Measurements from ENCODE around the gene MAP3K10.
"Not testable (repeated sequence)": the region's sequence is repeated elsewhere in the genome, so short reads cannot be mapped to it uniquely, and the experiment has no call there.

Gene MAP3K10

GRCh38 chr19:40217027-40217810 lies 26.0 kb downstream of the MAP3K10 start:
- no peak overlapping the region for H3K4me3 ChIP-seq (ENCODE audit: low read length)
- no peak for TF ChIP-seq ZNF274 (IDR thresholded peaks at IDR 0.05; ENCODE audit: low read depth, low read length)

GRCh38 chr19:40217934-40218890 lies 27.0 kb downstream of the MAP3K10 start, which contains the start of gene TTC9B:
TTC9B (minus strand) TSS chr19:40218384; CDS start chr19:40218381, 3 bp downstream.
- TF ChIP-seq ZNF274 (IDR thresholded peaks at IDR 0.05; ENCODE audit: low read depth, low read length) = no peak
- no peak within 1 kb of the TSS for H3K4me3 ChIP-seq (ENCODE audit: low read length)

- H3K4me3 ChIP-seq (ENCODE audit: low read length) = not testable (repeated sequence)
Observed at GRCh38 chr19:40219029-40219428, 27.8 kb downstream of the MAP3K10 start.

- TF ChIP-seq ZNF274 (IDR thresholded peaks at IDR 0.05; ENCODE audit: low read depth, low read length) = no peak
- no peak overlapping the region for H3K4me3 ChIP-seq (ENCODE audit: low read length)
Observed at GRCh38 chr19:40219721-40220276, 28.6 kb downstream of the MAP3K10 start.

- TF ChIP-seq ZNF274 (IDR thresholded peaks at IDR 0.05; ENCODE audit: low read depth, low read length) = no peak
- H3K4me3 ChIP-seq (ENCODE audit: low read length) = no peak overlapping the region
Observed at GRCh38 chr19:40220674-40221073, 29.4 kb downstream of the MAP3K10 start.

- TF ChIP-seq ZNF274 (IDR thresholded peaks at IDR 0.05; ENCODE audit: low read depth, low read length) = no peak
Observed at GRCh38 chr19:40221858-40222619, 30.8 kb downstream of the MAP3K10 start.

GRCh38 chr19:40223135-40223822 lies 32.1 kb downstream of the MAP3K10 start:
- TF ChIP-seq ZNF274 (IDR thresholded peaks at IDR 0.05; ENCODE audit: low read depth, low read length) = no peak
- H3K4me3 ChIP-seq (ENCODE audit: low read length) = no peak overlapping the region

More at GRCh38 chr19:40221858-40222619, 30.8 kb downstream of the MAP3K10 start:
- no peak overlapping the region for H3K4me3 ChIP-seq (ENCODE audit: low read length)

GRCh38 chr19:40224342-40225150 lies 33.3 kb downstream of the MAP3K10 start:
- TF ChIP-seq ZNF274 (IDR thresholded peaks at IDR 0.05; ENCODE audit: low read depth, low read length) = no peak

GRCh38 chr19:40225440-40226305 lies 34.4 kb downstream of the MAP3K10 start:
- no peak for TF ChIP-seq ZNF274 (IDR thresholded peaks at IDR 0.05; ENCODE audit: low read depth, low read length)
- H3K4me3 ChIP-seq (ENCODE audit: low read length) = no peak overlapping the region; the same call in 1 of the 2 replicates

More at GRCh38 chr19:40224342-40225150, 33.3 kb downstream of the MAP3K10 start:
- H3K4me3 ChIP-seq (ENCODE audit: low read length) = no peak overlapping the region

GRCh38 chr19:40228346-40228745 lies 37.1 kb downstream of the MAP3K10 start:
- no peak overlapping the region for H3K4me3 ChIP-seq (ENCODE audit: low read length)
- TF ChIP-seq ZNF274 (IDR thresholded peaks at IDR 0.05; ENCODE audit: low read depth, low read length) = no peak

GRCh38 chr19:40228863-40229262 lies 37.6 kb downstream of the MAP3K10 start:
- no peak overlapping the region for H3K4me3 ChIP-seq (ENCODE audit: low read length)
- TF ChIP-seq ZNF274 (IDR thresholded peaks at IDR 0.05; ENCODE audit: low read depth, low read length) = no peak

Measured in GM08714 (cell line).